NCI-H2081 (cell line): ENCODE data around the gene SLC35E1.
"Not testable (repeated sequence)": the region's sequence is repeated elsewhere in the genome, so short reads cannot be mapped to it uniquely, and the experiment has no call there.

Experiments
- DNase-seq, 2 experiments: peaks; one replicate each; lab custom pipeline; 2025; lab: John Stamatoyannopoulos, UW

The SLC35E1 gene

GRCh38 chr19:16581145-16581970 lies 9.1 kb upstream of the SLC35E1 start:
- no peak for DNase-seq

DNA sequence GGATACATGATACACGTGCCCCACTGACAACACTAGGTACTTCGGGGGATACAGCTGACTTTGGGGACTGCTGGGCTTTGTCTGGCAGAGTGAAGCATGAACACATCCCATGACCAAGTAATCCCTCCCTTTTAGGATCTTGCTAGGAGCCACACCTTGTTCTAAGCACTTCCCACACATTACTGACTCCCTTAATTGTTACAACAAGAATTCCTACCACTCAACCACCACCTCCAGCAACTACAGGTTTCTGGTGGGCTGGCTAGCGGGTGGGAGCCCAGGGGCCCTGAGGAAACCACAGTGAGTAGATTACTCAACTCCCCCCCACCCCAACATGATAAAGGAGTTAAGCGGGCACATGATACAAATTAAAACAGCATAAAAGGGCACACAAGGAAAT lies 7.2 kb upstream of the SLC35E1 start:
- DNase-seq: no peak

GRCh38 chr19:16577531-16577985 lies 5.3 kb upstream of the SLC35E1 start:
- DNase-seq: no peak

DNA sequence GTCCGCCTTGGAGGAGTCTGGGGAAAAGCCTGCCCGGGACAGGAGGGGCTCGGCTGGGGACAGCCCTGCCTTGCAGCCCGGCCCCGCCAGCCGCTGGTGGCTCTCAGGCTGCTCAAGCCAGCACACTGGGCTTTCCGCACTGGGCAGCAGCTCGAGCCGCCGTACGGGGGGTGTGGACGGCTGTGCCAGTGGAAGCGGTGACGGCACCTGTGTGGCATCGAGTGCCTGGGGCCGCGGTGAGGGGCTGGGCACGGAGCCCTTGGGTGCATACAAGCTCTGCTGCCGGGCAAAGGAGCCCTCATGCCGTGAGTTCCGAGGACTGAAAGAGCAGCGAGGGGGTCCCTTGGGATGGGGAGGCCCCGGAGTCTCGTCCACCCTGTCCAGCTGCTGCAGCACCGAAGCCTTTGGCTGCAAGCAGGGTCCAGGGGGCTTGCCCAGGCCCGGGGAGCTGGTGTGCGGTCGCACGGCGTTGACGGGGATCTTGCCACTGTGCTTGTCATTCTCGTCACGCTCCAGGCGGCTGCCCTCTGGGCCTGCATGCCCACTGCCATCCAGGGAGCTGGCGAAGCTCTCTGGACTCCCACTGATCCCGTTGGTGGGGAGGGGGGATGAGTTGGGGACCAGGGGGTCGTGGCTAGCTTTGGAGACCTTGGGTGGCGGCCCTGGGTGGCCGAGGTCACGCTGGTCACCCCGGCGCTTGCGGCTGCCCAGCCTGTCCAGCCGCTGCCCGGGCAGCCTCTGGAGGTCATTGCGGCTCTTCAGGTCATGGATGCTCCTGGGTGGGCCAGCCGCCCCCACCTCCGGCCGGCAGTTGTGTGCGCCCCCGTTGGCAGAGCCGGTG lies 4.7 kb upstream of the SLC35E1 start:
- no peak for DNase-seq

- no peak for DNase-seq
Observed at GRCh38 chr19:16575861-16576689, 3.9 kb upstream of the SLC35E1 start.

- DNase-seq: no peak
Observed at GRCh38 chr19:16575282-16575681, 3.1 kb upstream of the SLC35E1 start.

GRCh38 chr19:16573925-16574324 lies 1.7 kb upstream of the SLC35E1 start:
- DNase-seq: no peak

GRCh38 chr19:16573296-16573695 lies 1.1 kb upstream of the SLC35E1 start:
- DNase-seq: no peak

- DNase-seq: peak in 1 of 2 experiments; percentile 53
Observed at GRCh38 chr19:16571822-16572331, 338 bp downstream of the SLC35E1 start.

GRCh38 chr19:16571283-16571682 lies 932 bp downstream of the SLC35E1 start:
- DNase-seq: peak; percentile 40 to 49

DNA sequence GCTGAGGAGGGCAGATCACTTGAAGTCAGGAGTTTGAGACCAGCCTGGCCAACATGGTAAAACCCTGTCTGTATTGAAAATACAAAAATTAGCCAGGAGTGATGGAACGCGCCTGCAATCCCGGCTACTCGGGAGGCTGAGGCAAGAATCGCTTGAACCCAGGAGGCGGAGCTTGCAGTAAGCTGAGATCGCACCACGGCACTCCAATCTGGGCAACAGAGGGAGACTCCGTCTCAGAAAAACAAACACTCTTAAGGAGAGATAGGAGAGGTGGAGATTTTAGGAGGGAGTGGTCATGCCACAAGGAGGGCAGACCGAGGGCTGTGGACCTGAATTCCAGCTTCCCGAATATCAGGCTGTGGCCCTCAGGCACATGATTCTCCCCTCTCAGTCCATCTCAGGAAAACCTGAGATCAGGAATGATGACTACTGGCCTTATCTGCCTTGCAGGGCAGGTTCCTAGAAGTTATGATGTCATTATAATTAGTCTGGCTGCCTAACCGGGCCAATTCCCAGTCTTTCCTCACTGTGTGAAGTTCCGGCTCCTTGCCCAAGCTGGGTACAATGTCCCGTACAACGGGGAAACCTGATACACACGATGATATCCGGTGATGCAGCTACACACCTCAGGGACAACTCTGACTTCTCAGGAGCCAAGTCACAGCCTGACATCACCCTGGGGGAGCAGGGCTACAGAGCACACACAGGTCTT lies 2.5 kb downstream of the SLC35E1 start:
- no peak for DNase-seq

GRCh38 chr19:16566702-16567101 lies 5.5 kb downstream of the SLC35E1 start:
- no peak for DNase-seq

GRCh38 chr19:16566161-16566560 lies 6.1 kb downstream of the SLC35E1 start:
- DNase-seq: no peak

DNA sequence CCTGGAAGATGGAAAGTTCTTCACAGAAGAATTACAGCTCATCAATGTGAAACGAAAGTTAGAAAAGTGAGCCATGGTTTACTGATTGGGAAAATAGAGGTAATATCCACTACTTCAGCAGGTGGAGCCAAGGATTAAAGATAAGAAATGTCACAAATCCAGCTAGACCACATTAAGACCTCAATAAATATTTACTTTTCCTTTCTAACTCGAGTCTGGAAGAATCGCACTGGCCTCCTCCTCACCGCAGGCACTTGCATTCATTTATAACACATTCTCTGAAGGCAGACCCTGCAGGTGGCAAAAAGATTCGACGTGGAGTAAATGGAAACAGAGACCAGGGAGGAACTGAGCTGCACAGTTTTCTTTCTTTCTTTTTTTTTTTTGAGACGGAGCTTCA lies 7.4 kb downstream of the SLC35E1 start:
- no peak for DNase-seq

DNA sequence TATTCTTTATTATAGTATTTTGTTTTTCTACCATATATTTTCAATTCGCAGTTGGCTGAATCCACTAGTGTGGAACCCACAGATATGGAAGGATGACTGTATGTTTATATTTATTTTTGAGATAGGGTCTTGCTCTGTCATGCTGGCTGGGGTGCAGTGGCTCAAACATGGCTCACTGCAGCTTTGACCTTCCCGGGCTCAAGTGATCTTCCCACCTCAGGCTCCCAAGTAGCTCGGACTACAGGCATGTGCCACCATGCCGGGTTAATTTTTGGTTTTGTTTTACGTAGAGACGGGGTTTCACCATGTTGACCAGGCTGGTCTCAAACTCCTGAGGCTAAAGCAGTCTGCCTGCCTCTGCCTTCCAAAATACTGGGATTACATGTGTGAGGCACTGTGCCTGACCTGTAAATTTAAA lies 9.6 kb downstream of the SLC35E1 start:
- no peak for DNase-seq

DNA sequence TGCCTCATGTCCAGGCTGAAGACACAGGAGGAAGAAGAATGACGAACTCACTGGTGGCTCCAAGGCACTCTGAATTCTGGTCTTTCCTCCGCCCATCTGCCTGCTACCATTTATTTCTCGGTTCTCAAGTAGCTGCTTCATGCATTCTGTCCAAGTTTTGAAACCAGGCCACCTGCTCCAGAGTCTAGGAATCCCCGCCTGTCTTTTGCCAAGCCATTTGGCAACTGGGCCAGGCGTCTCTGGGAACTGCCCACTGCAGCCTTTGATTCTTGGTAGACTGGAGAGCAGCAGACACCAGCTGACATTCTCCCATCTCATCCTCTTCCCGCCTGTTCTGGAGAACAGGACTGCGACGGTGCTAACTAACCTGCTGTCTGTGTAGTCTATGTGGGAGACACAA lies 10.8 kb downstream of the SLC35E1 start:
- no peak for DNase-seq

- DNase-seq: no peak
Observed at GRCh38 chr19:16559780-16560276, 12.4 kb downstream of the SLC35E1 start.

DNA sequence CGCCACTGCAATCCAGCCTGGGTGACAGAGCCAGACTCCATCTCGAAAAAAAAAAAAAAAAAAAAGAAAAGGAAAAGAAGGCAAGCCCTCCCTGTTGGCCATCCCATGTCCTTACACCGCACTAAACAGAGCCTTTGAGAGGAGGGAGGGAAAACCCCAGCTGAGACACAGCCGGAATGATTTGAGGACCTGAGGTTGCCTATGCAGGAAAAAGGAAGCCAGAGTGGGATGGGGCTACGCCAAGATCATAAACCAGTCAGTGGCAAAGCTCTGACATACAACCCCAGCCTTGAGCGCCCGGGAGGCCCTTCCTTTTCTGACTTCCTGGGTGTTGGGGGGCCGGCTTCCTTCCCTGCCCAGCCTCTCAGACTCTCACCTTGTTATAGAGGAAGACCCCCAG lies 17.4 kb downstream of the SLC35E1 start:
- no peak for DNase-seq

DNA sequence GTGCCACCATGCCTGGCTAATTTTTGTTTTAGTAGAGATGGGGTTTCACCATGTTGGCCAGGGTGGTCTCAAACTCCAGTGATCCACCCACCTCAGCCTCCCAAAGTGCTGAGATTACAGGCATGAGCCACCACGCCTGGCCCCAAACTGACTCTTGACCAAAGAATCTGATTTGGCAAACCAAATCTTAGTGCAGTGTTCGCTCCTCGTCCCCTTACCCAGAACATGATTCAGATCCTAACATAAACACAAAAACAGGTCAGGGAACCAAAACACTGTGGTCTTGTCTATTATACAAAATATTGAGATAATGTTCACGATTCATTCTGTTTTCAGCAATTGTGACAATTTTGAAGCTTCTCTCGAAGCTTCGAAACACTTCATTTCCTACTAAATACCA lies 20.3 kb downstream of the SLC35E1 start:
- DNase-seq: not testable (repeated sequence)

GRCh38 chr19:16548956-16549355 lies 23.3 kb downstream of the SLC35E1 start:
- no peak for DNase-seq
